ENCODE measurements around the gene FBXW12. TPM values are rescaled to one million over a fixed set of nuclear protein-coding genes. Genes with fewer than 3 reads are reported as not detected.

The FBXW12 gene
- total RNA-seq, 2 experiments from 2014 or later: not detected

- POLR2A ChIA-PET: interaction anchor here (2.8 kb wide), 1 partner anchor 8 kb away, joined by 24 read pairs; the partner anchor contains the start of gene ATRIP
- Mint-ChIP-seq H3K4me1 (peaks cover 49% of the 10 kb centered on the region), H3K4me3 (no peak overlapping the region), H3K9me3 (no peaks in the 10 kb centered on the region), H3K27me3 (no peaks in the 10 kb centered on the region), H3K36me3 (ENCODE audit: low read depth) (peaks cover 35% of the 10 kb centered on the region), H3K27ac (peak overlapping the region; percentile 24)
- no peak for DNase-seq
- CTCF ChIA-PET: interaction anchor here (2.8 to 6.4 kb wide), 3 partner anchors 34 to 115 kb away, joined by 43 to 261 read pairs (median 180); partner anchors contain the start of genes PFKFB4 and SHISA5
Observed at GRCh38 chr3:48437812-48438211, 65.8 kb downstream of the FBXW12 start.

DNA sequence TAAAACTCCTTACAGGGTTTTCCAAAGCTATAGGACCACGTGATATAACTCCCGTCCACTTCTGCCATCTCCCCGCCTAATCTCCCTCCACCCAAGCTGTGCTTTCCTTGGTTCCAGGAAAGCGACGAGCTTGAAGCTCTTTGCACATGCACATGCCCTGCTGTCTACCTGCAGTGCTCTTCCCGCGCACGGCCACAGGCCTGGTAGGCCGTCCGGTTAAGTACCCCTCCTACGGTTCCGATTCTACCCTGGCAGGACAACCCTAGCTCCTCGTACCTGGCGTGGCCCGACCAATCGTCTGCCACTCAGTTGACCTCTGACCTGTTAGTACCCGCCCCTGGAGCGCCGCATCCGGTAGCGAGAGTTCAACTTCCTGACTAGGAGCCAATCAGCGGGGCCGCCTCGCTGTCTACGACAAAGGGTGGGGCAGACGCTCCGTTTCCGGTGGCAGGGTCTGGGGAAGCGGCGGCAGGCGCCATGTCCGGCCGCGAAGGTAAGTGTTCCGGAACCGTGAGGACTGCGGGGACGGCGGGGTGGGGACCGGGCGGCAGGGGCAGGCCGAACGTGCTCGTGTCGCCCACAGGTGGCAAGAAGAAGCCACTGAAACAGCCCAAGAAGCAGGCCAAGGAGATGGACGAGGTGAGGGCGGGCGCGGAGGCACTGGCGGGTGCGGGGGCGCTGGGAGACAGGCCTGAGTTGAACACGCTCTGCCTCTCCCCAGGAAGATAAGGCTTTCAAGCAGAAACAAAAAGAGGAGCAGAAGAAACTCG lies 68.0 kb downstream of the FBXW12 start, which contains the start of the genes CCDC51 and TMA7:
Gene CCDC51, minus strand, starts transcription at position 300 of the 770 bp plus-strand sequence. CDS start 4,991 bp downstream, outside the sequence.
Gene TMA7, plus strand, starts transcription at position 438 of the 770 bp plus-strand sequence. Its CDS starts 40 bp downstream, at position 478.
- ChIA-PET CTCF (interaction anchor here (0.8 to 3.3 kb wide), 20 partner anchors 9 to 199 kb away, joined by 3 to 30 read pairs (median 4); partner anchors contain the start of genes PFKFB4, SLC26A6 and ZNF589), POLR2A (interaction anchor here (0.6 to 3.5 kb wide), 36 partner anchors 8 to 900 kb away, joined by 3 to 69 read pairs (median 4); partner anchors contain the start of genes CDC25A, IP6K2, NDUFAF3 and PFKFB4)
- peak within 1 kb of the TSS; percentile 93 for H3K27ac Mint-ChIP-seq
- peak; percentile 99 for DNase-seq
- peaks cover 43% of the 10 kb centered on the region for H3K4me1 Mint-ChIP-seq
- no peaks in the 10 kb centered on the region for H3K27me3 Mint-ChIP-seq
- H3K4me3 Mint-ChIP-seq: peak within 1 kb of the TSS; percentile 89
- no peaks in the 10 kb centered on the region for H3K9me3 Mint-ChIP-seq
- H3K36me3 Mint-ChIP-seq (ENCODE audit: low read depth): peaks cover 39% of the 10 kb centered on the region

DNA sequence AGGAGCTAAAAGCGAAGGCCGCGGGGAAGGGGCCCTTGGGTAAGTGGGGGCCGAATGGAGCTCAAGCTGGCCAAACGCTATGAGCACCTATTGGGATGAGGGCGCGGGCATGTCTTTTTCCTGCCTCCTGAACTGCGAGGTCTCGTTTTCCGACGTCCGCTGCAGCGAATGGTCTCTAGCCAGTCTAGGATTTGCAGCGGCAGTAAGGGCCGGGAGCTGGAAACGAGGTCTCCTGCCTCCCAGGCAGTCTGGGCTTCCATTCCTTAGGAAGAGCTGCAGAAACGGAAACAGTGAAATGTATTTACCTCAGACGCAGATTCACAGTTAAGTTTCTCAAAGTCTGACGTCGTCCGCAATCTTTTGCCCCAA lies 68.6 kb downstream of the FBXW12 start:
- peaks cover 39% of the 10 kb centered on the region for H3K36me3 Mint-ChIP-seq (ENCODE audit: low read depth)
- H3K27ac Mint-ChIP-seq: peak overlapping the region; percentile 93
- H3K4me3 Mint-ChIP-seq: peak overlapping the region; percentile 89
- DNase-seq: no peak
- CTCF ChIA-PET: interaction anchor here (1.3 to 3.3 kb wide), 11 partner anchors 22 to 172 kb away, joined by 3 to 30 read pairs (median 6); partner anchors contain the start of gene PFKFB4
- POLR2A ChIA-PET: interaction anchor here (0.8 to 3.5 kb wide), 21 partner anchors 8 to 900 kb away, joined by 3 to 69 read pairs (median 5); partner anchors contain the start of genes CDC25A, IP6K2, NDUFAF3 and PFKFB4
- peaks cover 48% of the 10 kb centered on the region for H3K4me1 Mint-ChIP-seq
- no peaks in the 10 kb centered on the region for H3K27me3 Mint-ChIP-seq
- H3K9me3 Mint-ChIP-seq: no peaks in the 10 kb centered on the region

DNA sequence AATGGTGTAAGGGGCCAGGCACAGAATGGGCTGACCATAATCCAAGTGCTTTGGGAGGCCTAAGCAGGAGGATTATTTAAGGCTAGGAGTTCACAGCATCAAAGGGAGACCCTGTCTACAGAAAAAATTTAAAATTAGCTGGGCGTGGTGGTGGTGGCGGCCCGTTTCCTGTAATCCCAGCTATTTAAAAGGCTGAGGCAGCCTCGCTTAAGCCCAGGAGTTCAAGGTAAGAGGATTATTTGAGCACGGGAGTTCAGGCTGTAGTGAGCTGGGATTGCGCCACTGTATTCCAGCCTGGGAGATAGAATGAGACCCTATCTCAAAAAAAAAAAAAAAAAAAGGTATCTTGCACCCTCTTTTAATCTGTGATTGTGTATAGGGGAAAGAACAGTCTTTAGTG lies 69.9 kb downstream of the FBXW12 start:
- Mint-ChIP-seq H3K36me3 (ENCODE audit: low read depth) (peaks cover 48% of the 10 kb centered on the region), H3K27ac (peak overlapping the region; percentile 93), H3K4me3 (peak overlapping the region; percentile 89), H3K4me1 (peaks cover 59% of the 10 kb centered on the region), H3K27me3 (no peaks in the 10 kb centered on the region), H3K9me3 (no peaks in the 10 kb centered on the region)
- no peak for DNase-seq
- ChIA-PET POLR2A (interaction anchor here (1.9 to 3.5 kb wide), 2 partner anchors 25 to 30 kb away, joined by 16 to 69 read pairs; a partner anchor contains a TSS), CTCF (interaction anchor here (0.6 to 3.3 kb wide), 5 partner anchors 31 to 603 kb away, joined by 3 to 17 read pairs (median 3); no protein-coding TSS in a partner anchor)

Other genes with a start within 250 kb of the FBXW12 start
- gene CDC25A, start 183.8 kb upstream of the FBXW12 start, total RNA-seq: 10 to 100 TPM; 19.6 to 20.1 TPM
- gene CAMP, start 148.7 kb upstream of the FBXW12 start, total RNA-seq: not detected
- gene ZNF589, start 131.1 kb upstream of the FBXW12 start, total RNA-seq: 10 to 100 TPM; 38.1 to 38.6 TPM
- gene NME6, start 70.9 kb upstream of the FBXW12 start, total RNA-seq: 10 to 100 TPM; 28.0 to 32.5 TPM
- gene SPINK8, start 38.6 kb upstream of the FBXW12 start, total RNA-seq: not detected
- gene PLXNB1, start 57.9 kb downstream of the FBXW12 start, total RNA-seq: 1 to 10 TPM; 1.7 to 1.9 TPM
- gene CCDC51, start 67.9 kb downstream of the FBXW12 start, total RNA-seq: 10 to 100 TPM; 14.9 to 17.5 TPM
- 100 to 1,000 TPM; 240 to 241 TPM for gene TMA7, start 68.0 kb downstream of the FBXW12 start, total RNA-seq
- 10 to 100 TPM; 13.4 to 15.2 TPM for gene ATRIP, start 74.5 kb downstream of the FBXW12 start, total RNA-seq
- gene SHISA5, start 132.0 kb downstream of the FBXW12 start, total RNA-seq: 100 to 1,000 TPM; 336 to 337 TPM
- gene PFKFB4, start 184.6 kb downstream of the FBXW12 start, total RNA-seq: 10 to 100 TPM; 33.3 to 34.4 TPM
- gene UCN2, start 191.6 kb downstream of the FBXW12 start, total RNA-seq: not detected
- gene COL7A1, start 223.1 kb downstream of the FBXW12 start, total RNA-seq: 1 to 10 TPM in 1 of 2 experiments, under 1 TPM in 1; 0.40 to 1.4 TPM
- gene UQCRC1, start 237.4 kb downstream of the FBXW12 start, total RNA-seq: 100 to 1,000 TPM; 167 to 170 TPM
- not detected for gene TMEM89, start 249.6 kb downstream of the FBXW12 start, total RNA-seq

Measured in activated CD4-positive, alpha-beta memory T cell treated with anti-CD3 and anti-CD28 coated beads, Interleukin-2, amount 10 ng/mL, durations not matched to agents 7 days and 5 days (primary cell).